NCI-H82 (cell line): ENCODE results near the gene CST5.
"Not testable (repeated sequence)": the region's sequence is repeated elsewhere in the genome, so short reads cannot be mapped to it uniquely, and the experiment has no call there.

Experiments
- DNase-seq: peaks from one replicate; lab custom pipeline; 2025; lab: John Stamatoyannopoulos, UW

CST5 gene

GRCh38 chr20:23889775-23890187 is 10.2 kb upstream of the CST5 start:
- peak; percentile 78 for DNase-seq

GRCh38 chr20:23887856-23888255 is 8.3 kb upstream of the CST5 start:
- DNase-seq = no peak

GRCh38 chr20:23884771-23885162 is 5.2 kb upstream of the CST5 start:
- DNase-seq = no peak

- no peak for DNase-seq
Measured at GRCh38 chr20:23884136-23884770, 4.7 kb upstream of the CST5 start.

- DNase-seq = no peak
Measured at GRCh38 chr20:23881371-23881770, 1.8 kb upstream of the CST5 start.

- no peak for DNase-seq
Measured at GRCh38 chr20:23880417-23880816, 869 bp upstream of the CST5 start.

- no peak for DNase-seq
Measured at GRCh38 chr20:23879811-23880374, 345 bp upstream of the CST5 start.

GRCh38 chr20:23878787-23879186 is 761 bp downstream of the CST5 start:
- DNase-seq = no peak

- not testable (repeated sequence) for DNase-seq
Measured at GRCh38 chr20:23878016-23878542, 1.5 kb downstream of the CST5 start.

- no peak for DNase-seq
Measured at GRCh38 chr20:23877524-23877923, 2.0 kb downstream of the CST5 start.

GRCh38 chr20:23875606-23876237 is 3.8 kb downstream of the CST5 start:
- DNase-seq = no peak

- DNase-seq = peak; percentile 82
Measured at GRCh38 chr20:23874747-23875146, 4.8 kb downstream of the CST5 start.

- DNase-seq = no peak
Measured at GRCh38 chr20:23873370-23874015, 6.1 kb downstream of the CST5 start.

- DNase-seq = no peak
Measured at GRCh38 chr20:23872065-23872464, 7.5 kb downstream of the CST5 start.

- DNase-seq = no peak
Measured at GRCh38 chr20:23870461-23870860, 9.1 kb downstream of the CST5 start.

GRCh38 chr20:23869520-23869919 is 10.0 kb downstream of the CST5 start:
- DNase-seq = no peak

- no peak for DNase-seq
Measured at GRCh38 chr20:23868321-23868720, 11.2 kb downstream of the CST5 start.

- DNase-seq = no peak
Measured at GRCh38 chr20:23867152-23867776, 12.3 kb downstream of the CST5 start.

- not testable (repeated sequence) for DNase-seq
Measured at GRCh38 chr20:23860771-23861170, 18.8 kb downstream of the CST5 start.

GRCh38 chr20:23857962-23858595 is 21.5 kb downstream of the CST5 start:
- peak; percentile 33 for DNase-seq

- no peak for DNase-seq
Measured at GRCh38 chr20:23856736-23857135, 22.8 kb downstream of the CST5 start.

- DNase-seq = no peak
Measured at GRCh38 chr20:23856226-23856625, 23.3 kb downstream of the CST5 start.
